SIG-M5 (cell line): ENCODE results near the gene CASP7.

Experiments
- DNase-seq: peaks from one replicate; lab custom pipeline; 2025; lab: John Stamatoyannopoulos, UW

The CASP7 gene

GRCh38 chr10:113712755-113713639, 33.3 kb downstream of the CASP7 start:
- no peak for DNase-seq

GRCh38 chr10:113713640-113713982, 33.9 kb downstream of the CASP7 start:
- DNase-seq: no peak

- no peak for DNase-seq
These were observed 36.6 kb downstream of the CASP7 start for GRCh38 chr10:113716109-113716910.

DNA sequence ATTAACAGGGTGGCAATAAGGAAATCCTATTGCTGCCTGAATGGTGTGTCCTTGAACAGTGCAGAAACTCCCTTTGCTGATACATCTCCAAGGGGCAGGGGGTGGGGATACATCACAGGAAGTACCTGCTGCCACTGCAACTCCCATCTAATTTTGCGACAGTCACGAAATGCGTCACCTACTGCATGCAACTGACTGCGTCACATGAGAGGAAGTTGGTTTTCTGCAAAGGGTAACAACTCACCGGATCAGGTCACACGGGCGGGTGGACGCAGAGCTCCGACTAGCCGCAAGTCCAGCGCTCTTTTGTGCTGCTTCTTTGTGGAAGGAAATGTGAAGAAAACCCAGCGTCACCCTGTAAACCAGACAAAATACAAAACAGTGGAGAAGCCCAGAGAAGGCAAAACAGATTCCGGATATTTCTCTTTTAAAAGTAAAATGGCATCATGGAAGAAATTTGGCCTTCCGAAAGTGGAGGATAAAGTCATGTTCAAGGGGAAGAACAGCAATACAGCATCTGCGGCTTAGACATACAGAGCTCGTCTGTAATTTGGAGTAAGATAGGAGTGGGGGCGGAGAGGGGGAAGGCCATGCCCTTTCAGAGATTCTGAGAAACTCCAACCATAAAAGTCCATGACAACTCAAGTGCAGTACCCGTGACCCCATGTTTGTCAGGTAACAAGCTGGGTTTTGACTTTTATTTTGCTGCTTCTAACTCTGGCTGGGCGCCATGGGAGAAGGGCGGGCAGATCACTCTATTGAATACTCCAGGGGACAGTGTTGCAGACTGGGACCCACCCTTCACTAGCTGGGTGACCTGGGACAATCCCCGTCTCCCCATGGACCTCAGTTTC, 39.5 kb downstream of the CASP7 start:
- DNase-seq: no peak

- no peak for DNase-seq
These were observed 40.7 kb downstream of the CASP7 start for GRCh38 chr10:113720386-113720785.

DNA sequence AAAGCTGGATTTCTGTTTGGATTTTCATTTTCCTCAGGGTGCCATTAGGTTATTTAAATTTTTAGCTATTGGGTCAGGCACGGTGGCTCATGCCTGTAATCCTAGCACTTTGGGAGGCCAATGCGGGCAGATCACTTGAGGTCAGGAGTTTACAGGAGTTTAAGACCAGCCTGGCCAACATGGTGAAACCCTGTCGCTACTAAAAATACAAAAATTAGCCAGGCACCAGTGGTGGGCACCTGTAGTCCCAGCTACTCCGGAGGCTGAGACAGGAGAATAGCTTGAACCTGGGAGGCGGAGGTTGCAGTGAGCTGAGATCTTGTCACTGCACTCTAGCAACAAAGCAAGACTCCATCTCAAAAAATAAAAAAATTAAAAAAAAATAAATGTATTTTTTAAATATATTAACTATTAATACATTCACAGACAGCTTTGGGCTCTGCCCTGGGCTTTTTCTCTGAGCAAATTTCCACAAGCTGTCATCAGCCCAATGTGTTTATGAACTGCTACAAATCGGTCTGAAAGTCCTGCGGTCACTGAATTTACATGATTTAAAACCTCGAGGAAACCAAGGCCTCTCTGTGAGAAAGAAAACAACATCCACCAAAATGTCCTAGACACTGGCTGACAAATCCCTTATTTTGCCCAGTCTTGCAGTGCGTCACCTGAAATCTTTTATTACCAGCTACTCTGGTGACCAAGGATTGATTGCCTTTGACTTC, 52.6 kb downstream of the CASP7 start:
- no peak for DNase-seq

DNA sequence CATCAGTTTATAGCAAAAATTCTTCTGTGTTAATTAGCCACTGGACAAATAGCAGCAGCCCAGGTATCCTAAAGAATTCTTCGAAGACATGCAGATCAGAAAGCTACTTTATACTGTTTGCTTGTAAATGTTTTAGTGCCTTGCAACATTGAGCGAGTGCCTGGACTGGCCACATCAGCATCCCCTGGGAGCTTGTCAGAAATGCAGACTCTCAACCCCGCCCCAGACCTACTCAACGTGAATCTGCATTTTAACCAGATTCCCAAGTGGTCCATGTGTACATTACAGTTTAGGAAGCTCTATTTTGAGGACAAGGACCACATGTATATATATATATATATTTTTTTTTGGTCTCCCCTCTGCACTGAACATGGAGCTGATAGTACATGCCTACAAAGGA, 53.3 kb downstream of the CASP7 start:
- no peak for DNase-seq

- no peak for DNase-seq
These were observed 53.9 kb downstream of the CASP7 start for GRCh38 chr10:113733635-113734034.

GRCh38 chr10:113735913-113736312, 56.2 kb downstream of the CASP7 start:
- DNase-seq: no peak

DNA sequence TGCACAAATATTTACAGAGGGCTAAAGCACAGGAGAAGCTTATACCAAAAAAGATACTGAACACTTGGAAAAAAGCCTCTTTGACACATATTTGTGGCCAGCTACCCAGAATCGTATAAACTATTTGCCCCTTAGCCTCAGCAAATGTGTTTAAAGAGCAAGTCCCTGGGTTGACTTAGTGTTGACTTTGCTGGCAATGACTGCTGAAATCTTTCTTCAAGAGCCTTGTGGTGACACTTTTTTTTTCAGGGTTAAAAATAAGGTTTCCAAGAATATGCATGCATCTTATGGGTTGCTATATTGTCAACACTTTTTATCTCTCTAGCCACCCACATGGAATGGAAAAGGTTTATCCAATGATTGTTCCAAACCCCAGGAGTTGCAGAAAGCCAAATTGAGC, 56.9 kb downstream of the CASP7 start:
- DNase-seq: no peak

GRCh38 chr10:113739031-113739430, 59.3 kb downstream of the CASP7 start:
- no peak for DNase-seq

GRCh38 chr10:113739577-113739976, 59.9 kb downstream of the CASP7 start:
- DNase-seq: no peak

DNA sequence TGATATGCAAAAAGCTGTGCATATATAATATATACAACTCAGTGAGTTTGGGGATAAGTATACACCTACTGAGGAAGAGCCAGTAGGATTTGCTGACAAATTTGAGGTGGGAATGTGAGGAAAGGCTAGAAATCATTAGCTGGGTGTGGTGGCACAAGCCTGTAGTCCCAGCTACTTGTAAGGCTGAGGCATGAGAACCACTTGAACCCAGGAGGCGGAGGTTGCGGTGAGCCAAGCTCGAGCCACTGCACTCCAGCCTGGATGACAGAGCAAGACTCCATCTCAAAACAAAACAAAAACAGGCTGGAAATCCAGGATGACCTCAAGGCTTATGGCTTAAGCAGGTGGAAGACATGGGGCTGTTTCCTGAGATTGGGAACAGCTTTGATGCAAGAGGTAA, 61.1 kb downstream of the CASP7 start:
- DNase-seq: no peak

DNA sequence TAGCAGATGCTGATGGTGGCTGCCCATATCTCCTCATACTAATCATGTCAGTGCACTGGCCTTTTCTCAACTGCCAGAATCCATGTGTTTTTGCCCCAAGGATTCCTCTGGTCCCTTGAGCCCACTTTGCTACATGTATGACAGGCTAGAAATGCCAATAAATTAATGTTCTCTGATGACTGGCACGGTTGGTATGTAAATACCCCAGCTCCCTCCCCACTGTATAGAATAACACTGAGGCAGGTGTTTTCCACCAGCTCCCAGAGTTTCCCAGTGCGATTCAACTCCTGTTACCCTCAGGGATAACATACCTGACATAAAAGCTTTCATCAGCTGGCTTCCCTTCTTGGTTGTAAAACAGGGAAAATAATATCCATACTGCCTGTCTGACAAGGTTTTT, 62.8 kb downstream of the CASP7 start:
- DNase-seq: no peak

DNA sequence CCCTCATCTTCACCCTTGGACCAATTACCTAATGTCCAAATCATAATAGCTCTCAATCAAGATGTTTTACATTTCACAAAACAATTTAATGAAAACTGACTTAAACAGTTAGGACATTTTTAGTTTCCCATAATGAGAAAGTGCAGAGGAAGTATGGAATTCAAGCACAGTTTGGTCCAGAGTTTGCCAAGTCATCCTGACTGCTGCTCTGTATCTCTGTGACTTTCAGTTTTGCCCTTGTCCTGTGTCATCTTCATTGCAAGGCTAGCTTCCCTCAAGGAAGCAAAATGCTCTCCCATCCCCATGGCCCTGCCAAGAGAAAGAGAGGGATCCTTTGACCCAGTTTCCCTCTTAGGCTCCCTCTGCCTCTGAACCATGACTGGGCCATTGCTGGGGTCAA, 63.9 kb downstream of the CASP7 start:
- DNase-seq: no peak

DNA sequence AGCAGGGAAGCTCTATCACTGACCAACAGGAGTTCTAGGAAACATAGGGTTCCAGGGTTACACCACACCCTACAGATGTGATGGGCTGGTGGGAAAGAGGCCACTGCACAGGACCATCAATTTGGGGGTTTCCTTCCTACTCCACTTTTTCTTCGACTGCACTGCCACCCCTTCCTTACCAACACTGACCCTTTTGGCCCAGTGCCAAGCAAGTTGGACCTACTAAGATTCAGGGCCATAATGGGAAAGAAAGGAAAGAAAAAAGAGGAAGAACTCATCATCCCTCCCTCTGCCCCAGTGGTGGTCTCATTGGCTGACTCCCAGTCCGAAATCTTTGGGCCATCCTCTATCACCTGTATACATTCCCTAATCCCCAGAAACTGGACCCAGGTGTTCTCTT, 65.7 kb downstream of the CASP7 start:
- no peak for DNase-seq

DNA sequence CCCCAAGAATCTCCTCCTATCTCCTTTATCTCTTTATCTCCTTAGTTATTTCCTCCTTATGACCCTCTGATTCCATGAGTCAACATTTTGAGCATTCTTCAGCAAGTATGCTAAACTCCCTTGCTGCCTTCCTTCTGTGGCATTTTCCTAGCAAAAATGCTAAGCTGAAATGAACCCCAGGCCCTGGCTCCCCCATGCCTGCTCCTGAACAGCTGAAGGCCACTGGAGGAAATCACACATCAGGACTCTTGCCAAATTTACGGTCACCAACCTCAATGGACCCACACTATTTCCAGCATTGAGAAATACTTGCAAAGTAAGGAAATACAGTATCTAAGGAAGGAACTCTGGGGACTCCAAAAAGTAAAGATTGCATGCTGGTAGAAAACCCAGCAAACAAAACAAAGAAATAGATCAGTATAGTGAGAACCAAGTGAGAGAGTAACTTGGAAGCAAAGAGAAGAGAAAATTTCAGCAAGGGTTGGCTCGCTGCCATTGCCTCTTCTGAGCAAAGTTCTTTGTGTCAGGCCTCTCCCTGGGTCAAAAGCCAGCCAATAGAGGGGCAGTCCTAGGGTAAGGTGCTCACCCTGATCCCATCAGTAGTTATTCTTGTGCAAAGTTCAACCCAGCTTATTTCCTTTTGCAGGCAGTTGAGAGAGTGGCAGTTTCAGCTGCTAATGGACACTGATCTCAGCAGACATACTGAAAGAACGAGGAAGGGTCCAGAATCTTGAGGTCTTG, 66.7 kb downstream of the CASP7 start:
- no peak for DNase-seq

DNA sequence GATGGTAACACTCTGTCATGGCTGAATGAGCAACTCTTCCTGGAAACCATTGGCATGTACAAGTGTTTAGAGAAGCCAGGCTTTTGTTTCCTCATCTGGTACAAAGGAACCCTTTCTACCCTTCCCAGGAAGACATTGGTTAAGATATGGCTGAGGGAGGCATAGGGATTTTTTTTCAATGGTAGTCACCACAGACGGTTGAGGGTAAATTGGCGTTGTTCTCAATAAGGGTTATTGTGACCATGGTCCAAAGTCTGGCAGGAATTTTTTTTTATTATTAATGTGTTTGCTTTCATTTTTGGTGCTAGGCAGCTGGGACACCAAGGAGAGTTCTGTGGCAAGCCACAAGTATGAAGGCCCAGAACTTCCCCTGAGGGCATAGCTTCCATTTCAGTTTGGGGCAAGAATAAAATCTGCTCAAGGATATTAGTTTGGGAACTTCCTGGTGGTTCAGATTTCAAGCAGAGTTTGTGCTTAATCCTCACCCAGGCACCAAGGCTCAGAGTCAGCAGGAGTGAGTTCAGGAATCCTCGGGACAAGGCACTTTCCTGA, 71.5 kb downstream of the CASP7 start, which contains the start of gene PLEKHS1:
Gene PLEKHS1 (plus strand): TSS at position 502 of the 552 bp plus-strand sequence. CDS start 3,596 bp downstream, outside the sequence.
- DNase-seq: no peak

GRCh38 chr10:113752553-113752952, 72.8 kb downstream of the CASP7 start:
- DNase-seq: no peak

GRCh38 chr10:113753020-113753692, 73.4 kb downstream of the CASP7 start:
- no peak for DNase-seq
